T-cell (primary cell): Measurements from ENCODE around the gene ZNF143. TPM values are rescaled to one million over a fixed set of nuclear protein-coding genes. Genes with fewer than 3 reads are reported as not detected.
"Not testable (repeated sequence)": the region's sequence is repeated elsewhere in the genome, so short reads cannot be mapped to it uniquely, and the experiment has no call there.

Source experiments
- ATAC-seq, 4 experiments: fragments of 200-7000 bp in 3 of 4; fragments of 150-1000 bp in 1 of 4; cut with Tn5 transposase; replicated peaks in 1 of 4; 1 replicate in 3 of 4; 2 replicates in 1 of 4; pipeline ENCODE4 v1.10.0; 2021; ENCODE audit warnings: moderate library complexity in 3 of 4, mild to moderate bottlenecking in 2 of 4, moderate number of reproducible peaks in 1 of 4
- CTCF ChIA-PET, 2 donors: fragments of 300-600 bp; sonication (Branson Sonifier 250); formaldehyde crosslinking; loops; one replicate each; lab custom pipeline; 2022; ENCODE audit warnings: antibody characterized with exemption in 2 of 2; lab: Charles Lee
- POLR2A ChIA-PET, 2 donors: fragments of 300-600 bp; sonication (Branson Sonifier 250); formaldehyde crosslinking; loops; one replicate each; lab custom pipeline; 2022; ENCODE audit warnings: antibody characterized with exemption in 2 of 2; lab: Charles Lee
- DNase-seq, 35 experiments: peaks; one replicate each; pipeline versions ENCODE4 v3.0.0 to v3.0.0-alpha.2; 2013 to 2023
- H3K27ac ChIP-seq: one replicate; pipeline ENCODE4 v1.5.1; 2013; ENCODE audit warnings: low read length
- H3K27me3 ChIP-seq, 2 experiments: replicated peaks in 1 of 2; 1 replicate in 1 of 2; 2 replicates in 1 of 2; pipeline versions ENCODE4 v1.6.1 to v1.7.0; 2013; ENCODE audit warnings: low read length in 1 of 2, mixed read lengths in 1 of 2; ENCODE audit not compliant: control insufficient read depth in 2 of 2, insufficient read depth in 2 of 2; ENCODE audit errors: extremely low read depth in 1 of 2
- H3K36me3 ChIP-seq, 2 donors: 1 replicate in 1 of 2; 2 replicates in 1 of 2; pipeline versions ENCODE4 v1.6.1 to v1.7.0; 2013; ENCODE audit warnings: low read length in 1 of 2; ENCODE audit not compliant: control insufficient read depth in 2 of 2, insufficient read depth in 1 of 2; ENCODE audit errors: extremely low read depth in 1 of 2
- H3K4me1 ChIP-seq, 2 experiments: 1 replicate in 1 of 2; 2 replicates in 1 of 2; pipeline versions ENCODE4 v1.6.1 to v1.7.0; 2013; ENCODE audit warnings: low read length in 2 of 2, mixed read lengths in 1 of 2; ENCODE audit not compliant: insufficient read depth in 2 of 2, control insufficient read depth in 1 of 2; ENCODE audit errors: extremely low read depth in 1 of 2
- H3K4me3 ChIP-seq, 2 donors: 1 replicate in 1 of 2; 2 replicates in 1 of 2; pipeline versions ENCODE4 v1.5.1 to v1.7.0; 2013; ENCODE audit warnings: mild to moderate bottlenecking in 2 of 2, low read length in 1 of 2, moderate library complexity in 1 of 2; ENCODE audit not compliant: control insufficient read depth in 1 of 2; ENCODE audit errors: extremely low read depth in 1 of 2
- H3K9me3 ChIP-seq: 2 replicates; pipeline ENCODE4 v1.7.0; 2013
- H3K27ac Mint-ChIP-seq, 2 donors: one replicate each; pipeline ENCODE4 v1.8.0; 2020 to 2021; ENCODE audit warnings: mild to moderate bottlenecking in 2 of 2, mixed read lengths in 2 of 2
- H3K27me3 Mint-ChIP-seq, 2 donors: one replicate each; pipeline ENCODE4 v1.8.0; 2021 to 2022; ENCODE audit warnings: mixed read lengths in 2 of 2
- H3K36me3 Mint-ChIP-seq: one replicate; pipeline ENCODE4 v1.8.0; 2021; ENCODE audit warnings: mixed read lengths
- H3K4me1 Mint-ChIP-seq, 3 donors: one replicate each; pipeline ENCODE4 v1.8.0; 2020 to 2022; ENCODE audit warnings: mixed read lengths in 3 of 3, mild to moderate bottlenecking in 1 of 3
- H3K4me3 Mint-ChIP-seq, 3 donors: one replicate each; pipeline ENCODE4 v1.8.0; 2020 to 2022; ENCODE audit warnings: mild to moderate bottlenecking in 3 of 3, mixed read lengths in 3 of 3, moderate library complexity in 3 of 3
- H3K9me3 Mint-ChIP-seq, 3 donors: one replicate each; pipeline ENCODE4 v1.8.0; 2020 to 2022; ENCODE audit warnings: mixed read lengths in 3 of 3
- WGBS: methylation state at CpG from one replicate; pipeline ENCODE4 v1.1.5; 2013; ENCODE audit warnings: missing lambda C conversion rate; ENCODE audit not compliant: insufficient coverage; 5-methylcytosine and 5-hydroxymethylcytosine counted together
- total RNA-seq, 35 experiments: library from RNA in 6 of 35; stranded (reverse) in 6 of 35; fragments of 120-200 nt in 1 of 35; gene quantifications; one replicate each; pipeline versions ENCODE4 v1.2.1 to v1.2.4 and lab custom pipeline; 2013 to 2026

The ZNF143 gene
- total RNA-seq, 5 donors from 2014 or later (not counting 1 experiment from before 2014, with no cell fraction given) = 30.1 to 51.2 (median 46.3) TPM

DNA sequence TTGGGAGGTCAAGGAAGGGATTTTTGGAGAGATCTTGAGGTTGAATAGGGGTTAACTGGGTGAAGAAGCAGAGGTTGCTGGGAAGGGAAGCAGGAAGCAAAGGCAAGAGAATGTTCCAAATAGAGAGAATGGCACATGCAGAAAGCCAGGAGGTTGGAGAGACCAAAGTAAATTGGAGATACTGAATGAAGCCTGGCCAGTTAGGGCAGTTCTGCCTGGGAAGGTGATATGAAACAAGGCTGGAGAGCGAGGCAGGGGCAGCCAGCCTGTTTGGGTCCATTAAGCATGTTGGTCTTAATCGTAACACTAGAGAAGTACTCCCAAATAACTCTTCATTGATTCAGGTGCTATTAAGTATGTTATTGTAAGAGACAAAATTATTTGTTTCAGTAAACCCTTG, 48.2 kb downstream of the ZNF143 start:
- H3K4me1 Mint-ChIP-seq = peaks cover 8 to 10% (median 9%) of the 10 kb centered on the region in 3 donors
- no CpG with 5 or more reads among the region's 2 CpGs for WGBS
- H3K36me3 ChIP-seq = peaks cover 3 to 48% of the 10 kb centered on the region in 2 donors
- no peaks in the 10 kb centered on the region for H3K9me3 Mint-ChIP-seq
- no peaks in the 10 kb centered on the region for H3K9me3 ChIP-seq
- no peaks in the 10 kb centered on the region for H3K4me1 ChIP-seq
- H3K27me3 ChIP-seq = no peaks in the 10 kb centered on the region
- H3K36me3 Mint-ChIP-seq = peaks cover 41% of the 10 kb centered on the region
- DNase-seq (no peak), ATAC-seq (no peak)
- H3K27me3 Mint-ChIP-seq = no peaks in the 10 kb centered on the region
- POLR2A ChIA-PET = no interaction called here
- CTCF ChIA-PET = no interaction called here
- H3K4me3 ChIP-seq = no peak overlapping the region
- H3K27ac ChIP-seq = no peak overlapping the region
- H3K27ac Mint-ChIP-seq = no peak overlapping the region
- no peak overlapping the region for H3K4me3 Mint-ChIP-seq

DNA sequence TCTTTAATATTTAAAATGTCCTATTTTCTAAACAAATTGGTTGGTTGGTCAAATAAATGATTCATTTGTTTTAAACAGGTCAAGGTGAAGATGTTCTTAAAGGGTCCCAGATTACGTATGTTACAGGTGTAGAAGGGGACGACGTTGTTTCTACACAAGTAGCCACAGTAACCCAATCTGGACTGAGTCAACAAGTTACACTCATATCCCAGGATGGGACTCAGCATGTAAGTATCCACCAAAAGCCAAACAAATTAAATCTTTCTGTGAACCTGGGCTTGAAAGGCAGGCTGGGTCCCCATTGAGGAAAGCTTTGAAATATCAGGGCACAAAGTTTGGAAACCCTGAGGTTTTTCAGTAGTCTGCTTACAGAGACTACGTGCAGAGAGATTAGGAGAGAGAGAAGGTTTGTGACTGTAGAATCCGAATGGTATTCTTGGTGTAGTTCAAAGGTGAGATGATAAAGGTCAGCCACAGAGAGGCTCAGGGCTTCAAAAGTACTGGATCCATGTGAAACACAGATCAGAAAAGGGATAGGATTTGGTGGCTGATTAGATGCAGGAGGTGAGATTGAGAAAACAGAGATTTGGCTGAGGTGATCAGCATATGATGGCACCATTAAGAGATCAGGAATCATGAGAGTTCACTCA, 51.7 kb downstream of the ZNF143 start:
- no peak overlapping the region for H3K27ac Mint-ChIP-seq
- H3K36me3 ChIP-seq = peaks cover 6 to 64% of the 10 kb centered on the region in 2 donors
- H3K27me3 Mint-ChIP-seq = no peaks in the 10 kb centered on the region
- H3K4me3 ChIP-seq = no peak overlapping the region
- H3K9me3 Mint-ChIP-seq = no peaks in the 10 kb centered on the region
- WGBS = 92% methylated on average over 2 of the region's 5 CpGs
- POLR2A ChIA-PET = interaction anchor here in 1 of 2 donors (0.7 kb wide), 1 partner anchor 78 kb away, joined by 4 read pairs; no protein-coding TSS in a partner anchor
- DNase-seq (no peak), ATAC-seq (no peak)
- peaks cover 60% of the 10 kb centered on the region for H3K36me3 Mint-ChIP-seq
- no peak overlapping the region for H3K4me3 Mint-ChIP-seq
- H3K4me1 Mint-ChIP-seq = peaks cover 0 to 6% (median 5%) of the 10 kb centered on the region in 3 donors
- H3K27ac ChIP-seq = no peak overlapping the region
- no peaks in the 10 kb centered on the region for H3K9me3 ChIP-seq
- H3K27me3 ChIP-seq = no peaks in the 10 kb centered on the region
- no peaks in the 10 kb centered on the region for H3K4me1 ChIP-seq
- CTCF ChIA-PET = no interaction called here

DNA sequence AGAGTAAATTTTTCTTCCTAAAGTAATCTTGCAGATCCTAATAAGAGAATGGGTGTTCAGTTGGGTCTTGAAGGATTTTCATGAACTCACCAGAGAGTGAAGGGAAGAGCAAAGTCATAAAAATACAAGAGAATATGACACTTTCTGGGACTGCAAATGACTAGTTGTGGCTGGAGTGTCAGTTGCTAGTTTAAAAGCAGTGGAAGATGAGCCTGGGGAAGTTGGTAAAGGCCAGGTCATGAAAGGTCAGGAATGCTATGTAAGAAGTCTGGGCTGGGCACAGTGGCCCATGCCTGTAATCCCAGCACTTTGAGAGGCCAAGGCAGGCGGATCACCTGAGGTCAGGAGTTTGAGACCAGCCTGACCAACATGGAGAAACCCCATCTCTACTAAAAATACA, 53.8 kb downstream of the ZNF143 start:
- H3K36me3 ChIP-seq = peaks cover 6 to 59% of the 10 kb centered on the region in 2 donors
- H3K27me3 ChIP-seq, H3K27ac ChIP-seq, H3K9me3 Mint-ChIP-seq, DNase-seq, H3K4me3 Mint-ChIP-seq, POLR2A ChIA-PET, H3K9me3 ChIP-seq, H3K27me3 Mint-ChIP-seq, H3K4me1 ChIP-seq, H3K27ac Mint-ChIP-seq, H3K4me3 ChIP-seq, CTCF ChIA-PET, ATAC-seq, H3K4me1 Mint-ChIP-seq: not testable (repeated sequence)
- H3K36me3 Mint-ChIP-seq = peaks cover 64% of the 10 kb centered on the region
- no CpG with 5 or more reads among the region's 1 CpG for WGBS

DNA sequence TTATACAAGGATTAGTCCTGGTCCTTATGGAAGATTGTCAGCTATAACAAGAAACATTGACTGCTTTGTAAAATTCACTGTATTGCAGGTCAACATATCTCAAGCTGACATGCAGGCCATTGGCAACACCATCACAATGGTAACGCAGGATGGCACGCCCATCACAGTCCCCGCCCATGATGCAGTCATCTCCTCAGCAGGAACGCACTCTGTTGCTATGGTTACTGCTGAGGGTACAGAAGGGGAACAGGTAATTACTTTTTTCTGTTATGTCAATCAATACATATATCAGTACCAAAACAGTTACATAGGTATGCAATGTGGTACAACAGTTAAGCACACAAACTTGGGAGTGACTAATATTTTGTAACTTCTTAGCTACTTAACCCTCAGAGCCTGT, 55.3 kb downstream of the ZNF143 start:
- Mint-ChIP-seq H3K36me3 (peaks cover 61% of the 10 kb centered on the region), H3K9me3 (no peaks in the 10 kb centered on the region), H3K4me3 (no peak overlapping the region), H3K27me3 (no peaks in the 10 kb centered on the region), H3K4me1 (no peaks in the 10 kb centered on the region), H3K27ac (no peak overlapping the region)
- ATAC-seq (no peak), DNase-seq (no peak)
- WGBS = 100% methylated on average over 2 of the region's 4 CpGs
- H3K4me3 ChIP-seq = no peak overlapping the region
- CTCF ChIA-PET = interaction anchor here in 1 of 2 donors (0.6 kb wide), 1 partner anchor 242 kb away, joined by 3 read pairs; no protein-coding TSS in a partner anchor
- H3K36me3 ChIP-seq = peaks cover 6 to 55% of the 10 kb centered on the region in 2 donors
- no peaks in the 10 kb centered on the region for H3K27me3 ChIP-seq
- POLR2A ChIA-PET = interaction anchor here in 1 of 2 donors (0.5 kb wide), 1 partner anchor 357 kb away, joined by 3 read pairs; no protein-coding TSS in a partner anchor
- H3K9me3 ChIP-seq = no peaks in the 10 kb centered on the region
- no peak overlapping the region for H3K27ac ChIP-seq
- no peaks in the 10 kb centered on the region for H3K4me1 ChIP-seq

DNA sequence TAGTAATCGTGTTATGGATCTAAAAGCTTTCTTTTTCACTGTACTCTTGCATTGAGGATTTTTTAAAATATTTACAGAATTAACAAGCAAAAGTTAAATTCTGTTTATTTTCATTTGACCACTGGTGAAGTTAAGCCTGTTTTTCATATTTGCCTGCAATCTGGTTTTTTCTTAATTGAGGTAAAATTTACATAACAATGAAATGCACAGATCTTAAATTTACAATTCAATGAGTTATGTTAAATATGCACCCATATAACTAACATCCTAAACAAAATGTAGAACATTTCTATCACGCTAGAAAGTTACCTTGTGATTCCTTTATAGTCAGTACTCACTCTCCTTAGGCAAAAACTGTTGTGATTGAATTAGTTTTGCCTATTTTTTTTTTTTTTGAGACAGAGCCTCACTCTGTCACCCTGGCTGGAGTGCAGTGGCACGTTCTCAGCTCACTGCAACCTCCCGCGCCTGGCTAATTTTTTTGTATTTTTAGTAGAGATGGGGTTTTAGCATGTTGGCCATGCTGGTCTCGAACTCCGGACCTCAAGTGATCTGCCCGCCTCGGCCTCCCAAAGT, 58.1 kb downstream of the ZNF143 start:
- no peak overlapping the region for H3K27ac Mint-ChIP-seq
- no peak overlapping the region for H3K27ac ChIP-seq
- peaks cover 50% of the 10 kb centered on the region for H3K36me3 Mint-ChIP-seq
- no peaks in the 10 kb centered on the region for H3K4me1 ChIP-seq
- no peaks in the 10 kb centered on the region for H3K4me1 Mint-ChIP-seq
- no peak overlapping the region for H3K4me3 ChIP-seq
- no peak overlapping the region for H3K4me3 Mint-ChIP-seq
- POLR2A ChIA-PET = interaction anchor here in 1 of 2 donors (0.7 to 0.8 kb wide), 2 partner anchors 82 to 689 kb away, joined by 3 read pairs; no protein-coding TSS in a partner anchor
- no peaks in the 10 kb centered on the region for H3K27me3 ChIP-seq
- no peaks in the 10 kb centered on the region for H3K9me3 Mint-ChIP-seq
- DNase-seq = no peak
- H3K27me3 Mint-ChIP-seq = no peaks in the 10 kb centered on the region
- H3K36me3 ChIP-seq = peaks cover 3 to 37% of the 10 kb centered on the region in 2 donors
- H3K9me3 ChIP-seq = no peaks in the 10 kb centered on the region
- ATAC-seq = no peak
- CTCF ChIA-PET = interaction anchor here in 1 of 2 donors (0.5 kb wide), 1 partner anchor 286 kb away, joined by 5 read pairs; no protein-coding TSS in a partner anchor
- no CpG with 5 or more reads among the region's 9 CpGs for WGBS

DNA sequence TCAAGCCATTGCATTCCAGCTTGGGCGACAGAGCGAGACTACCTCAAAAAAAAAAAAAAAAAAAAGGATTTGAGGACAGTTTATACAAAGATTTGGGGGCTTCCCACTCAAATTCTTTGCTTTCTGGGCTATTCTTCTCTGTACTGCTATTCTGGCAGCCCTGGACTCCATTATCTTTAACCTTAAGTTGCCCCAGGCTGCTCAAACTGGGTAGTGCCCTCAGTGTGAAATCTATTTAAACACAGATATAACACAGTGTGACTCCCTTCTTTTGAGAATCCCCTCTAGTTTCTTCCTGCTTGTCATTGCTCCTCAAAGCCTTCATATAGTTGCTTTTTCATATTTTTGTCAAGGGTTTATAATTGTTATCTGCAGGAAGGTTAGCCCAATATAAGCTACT, 63.2 kb downstream of the ZNF143 start:
- no peaks in the 10 kb centered on the region for H3K9me3 ChIP-seq
- no CpG with 5 or more reads among the region's 2 CpGs for WGBS
- DNase-seq = no peak
- no peaks in the 10 kb centered on the region for H3K4me1 ChIP-seq
- ATAC-seq = no peak
- H3K27ac Mint-ChIP-seq = no peak overlapping the region
- no peaks in the 10 kb centered on the region for H3K4me1 Mint-ChIP-seq
- ChIA-PET CTCF (interaction anchor here in 1 of 2 donors (0.9 kb wide), 1 partner anchor 508 kb away, joined by 3 read pairs; no protein-coding TSS in a partner anchor), POLR2A (no interaction called here)
- H3K27me3 Mint-ChIP-seq = no peaks in the 10 kb centered on the region
- peaks cover 32% of the 10 kb centered on the region for H3K36me3 Mint-ChIP-seq
- no peak overlapping the region for H3K27ac ChIP-seq
- no peak overlapping the region for H3K4me3 Mint-ChIP-seq
- H3K9me3 Mint-ChIP-seq = no peaks in the 10 kb centered on the region
- H3K36me3 ChIP-seq = peaks cover under 1 to 37% of the 10 kb centered on the region in 2 donors
- H3K4me3 ChIP-seq = no peak overlapping the region
- H3K27me3 ChIP-seq = no peaks in the 10 kb centered on the region
